Loucy (cell line): ENCODE measurements around the gene PIM3.

Experiments
- CTCF ChIP-seq: fragments of 200-600 bp; sonication (generic); conservative IDR thresholded peaks from 2 replicates; pipeline ENCODE4 v1.5.1; 2014; ENCODE audit warnings: mild to moderate bottlenecking, antibody characterized with exemption, low read length
- EZH2phosphoT487 ChIP-seq: fragments of 200-600 bp; IDR thresholded peaks from 2 replicates; pipeline ENCODE4 v1.6.1; 2018; ENCODE audit warnings: antibody characterized with exemption, mild to moderate bottlenecking, moderate library complexity, borderline replicate concordance

- TF ChIP-seq CTCF = no peak
- no peak for TF ChIP-seq EZH2phosphoT487
These were observed 46.5 kb downstream of the PIM3 start for GRCh38 chr22:50007057-50007511.
